Activated CD4-positive, alpha-beta T cell treated with anti-CD3 and anti-CD28 coated beads for 36 hours (primary cell): ENCODE results near the gene PLCXD3. TPM values are rescaled to one million over a fixed set of nuclear protein-coding genes. Genes with fewer than 3 reads are reported as not detected.

ENCODE experiments used
- ATAC-seq: fragments of 200-7000 bp; cut with Tn5 transposase; one replicate; pipeline ENCODE4 v1.10.0; 2021; ENCODE audit warnings: mild to moderate bottlenecking, moderate library complexity
- CTCF ChIA-PET: fragments of 350-600 bp; sonication (Branson Sonifier 250); formaldehyde crosslinking; loops from one replicate; lab custom pipeline; 2021; ENCODE audit warnings: antibody characterized with exemption; lab: Charles Lee
- POLR2A ChIA-PET: fragments of 350-600 bp; sonication (Branson Sonifier 250); formaldehyde crosslinking; loops from one replicate; lab custom pipeline; 2021; ENCODE audit warnings: antibody characterized with exemption, inconsistent platforms; lab: Charles Lee
- DNase-seq: peaks from one replicate; pipeline ENCODE4 v3.0.0-alpha.2; 2020
- H3K27ac Mint-ChIP-seq: one replicate; pipeline ENCODE4 v1.8.0; 2021; ENCODE audit warnings: mixed read lengths
- H3K27me3 Mint-ChIP-seq: one replicate; pipeline ENCODE4 v1.8.0; 2021; ENCODE audit warnings: mixed read lengths
- H3K36me3 Mint-ChIP-seq: one replicate; pipeline ENCODE4 v1.8.0; 2021; ENCODE audit warnings: low read depth, mixed read lengths
- H3K4me1 Mint-ChIP-seq: one replicate; pipeline ENCODE4 v1.8.0; 2021; ENCODE audit warnings: mixed read lengths
- H3K4me3 Mint-ChIP-seq: one replicate; pipeline ENCODE4 v1.8.0; 2021; ENCODE audit warnings: mild to moderate bottlenecking, moderate library complexity, mixed read lengths
- H3K9me3 Mint-ChIP-seq: one replicate; pipeline ENCODE4 v1.8.0; 2021; ENCODE audit warnings: low read depth, mixed read lengths
- intact Hi-C, 2 experiments: fragments of 100-400 bp; cut with DNase I in 1 of 2; cut with micrococcal nuclease in 1 of 2; formaldehyde crosslinking; loops; one replicate each; pipeline versions ENCODE4 v1.14.2 to v1.15.1; 2022 to 2024; cut with DNase I, micrococcal nuclease
- total RNA-seq, 2 experiments: library from RNA; stranded (reverse); gene quantifications; one replicate each; pipeline ENCODE4 v1.2.3, GENCODE V29; 2021

PLCXD3 gene
- total RNA-seq, 2 experiments from 2014 or later: not detected

DNA sequence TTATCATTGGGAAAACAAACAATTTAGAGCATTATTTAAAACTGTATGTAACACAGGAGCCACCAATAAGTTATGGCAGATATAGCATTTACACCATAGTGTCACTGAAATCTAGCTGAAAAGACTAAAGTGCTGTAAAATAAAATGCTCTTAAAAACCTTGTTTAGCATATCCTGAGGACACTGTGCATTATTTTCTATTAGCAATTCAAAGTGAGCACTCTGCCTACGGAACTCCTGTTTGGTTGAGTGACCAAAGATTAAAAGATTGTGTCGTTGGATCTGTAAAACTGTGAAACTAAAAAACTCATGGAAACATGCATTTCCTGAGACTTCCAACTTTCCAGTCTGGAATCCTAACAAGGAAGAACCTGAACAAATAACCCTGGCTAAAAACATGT is 201.1 kb downstream of the PLCXD3 start:
- DNase-seq: no peak
- Mint-ChIP-seq H3K27me3 (no peaks in the 10 kb centered on the region), H3K36me3 (no peaks in the 10 kb centered on the region), H3K4me1 (no peaks in the 10 kb centered on the region), H3K9me3 (no peaks in the 10 kb centered on the region), H3K27ac (no peak overlapping the region), H3K4me3 (no peak overlapping the region)
- ATAC-seq: no peak
- POLR2A ChIA-PET: no interaction called here
- intact Hi-C loops: no loop called here
- CTCF ChIA-PET: no interaction called here

DNA sequence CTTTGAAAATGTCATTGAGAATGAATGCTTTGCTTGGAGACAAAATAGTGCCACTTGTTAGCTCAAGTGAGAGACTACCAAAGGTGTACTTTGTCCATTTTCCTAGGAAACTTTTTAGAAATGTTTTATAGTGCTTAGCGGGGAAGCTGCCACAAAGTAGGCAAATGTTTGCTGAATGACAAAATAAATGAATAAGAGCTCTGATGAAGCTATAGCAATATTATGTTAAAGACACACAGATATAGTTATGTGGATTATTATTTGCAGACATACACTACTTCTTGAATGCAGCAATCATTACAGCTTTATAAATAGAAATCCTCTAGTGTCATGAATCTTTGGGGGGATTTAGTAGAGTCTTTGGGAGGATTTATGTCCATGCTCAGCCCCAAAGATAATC is 204.4 kb downstream of the PLCXD3 start:
- ChIA-PET POLR2A (no interaction called here), CTCF (interaction anchor here (0.6 to 0.7 kb wide), 2 partner anchors 39 to 40 kb away, joined by 3 read pairs; no protein-coding TSS in a partner anchor)
- no peak overlapping the region for H3K4me3 Mint-ChIP-seq
- no peaks in the 10 kb centered on the region for H3K9me3 Mint-ChIP-seq
- H3K27ac Mint-ChIP-seq: no peak overlapping the region
- H3K27me3 Mint-ChIP-seq: no peaks in the 10 kb centered on the region
- no peak for DNase-seq
- H3K36me3 Mint-ChIP-seq: no peaks in the 10 kb centered on the region
- no peaks in the 10 kb centered on the region for H3K4me1 Mint-ChIP-seq
- intact Hi-C loops: no loop called here
- no peak for ATAC-seq

DNA sequence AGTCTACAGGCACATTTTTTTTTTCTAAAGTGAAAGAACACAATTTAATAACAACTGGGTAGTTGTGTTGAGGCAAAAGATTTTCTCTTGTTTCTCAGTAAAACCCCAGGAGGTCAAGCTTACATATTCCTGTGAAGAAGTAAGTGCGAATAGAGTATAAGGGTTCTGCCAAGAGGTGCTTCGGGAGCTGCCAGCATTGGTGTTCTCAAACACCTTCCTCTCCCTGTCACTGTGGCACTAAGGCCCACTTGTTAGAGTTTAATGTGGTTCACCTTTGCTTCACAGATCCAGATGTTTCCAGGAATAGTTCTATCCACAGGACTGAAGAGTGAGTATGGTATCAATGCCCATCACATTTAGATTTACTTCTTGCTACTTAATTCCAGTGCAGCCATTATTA is 205.3 kb downstream of the PLCXD3 start:
- no peaks in the 10 kb centered on the region for H3K4me1 Mint-ChIP-seq
- H3K4me3 Mint-ChIP-seq: no peak overlapping the region
- no peaks in the 10 kb centered on the region for H3K9me3 Mint-ChIP-seq
- CTCF ChIA-PET: no interaction called here
- intact Hi-C loops: no loop called here
- no peaks in the 10 kb centered on the region for H3K36me3 Mint-ChIP-seq
- POLR2A ChIA-PET: no interaction called here
- H3K27me3 Mint-ChIP-seq: no peaks in the 10 kb centered on the region
- DNase-seq (no peak), ATAC-seq (no peak)
- H3K27ac Mint-ChIP-seq: no peak overlapping the region

DNA sequence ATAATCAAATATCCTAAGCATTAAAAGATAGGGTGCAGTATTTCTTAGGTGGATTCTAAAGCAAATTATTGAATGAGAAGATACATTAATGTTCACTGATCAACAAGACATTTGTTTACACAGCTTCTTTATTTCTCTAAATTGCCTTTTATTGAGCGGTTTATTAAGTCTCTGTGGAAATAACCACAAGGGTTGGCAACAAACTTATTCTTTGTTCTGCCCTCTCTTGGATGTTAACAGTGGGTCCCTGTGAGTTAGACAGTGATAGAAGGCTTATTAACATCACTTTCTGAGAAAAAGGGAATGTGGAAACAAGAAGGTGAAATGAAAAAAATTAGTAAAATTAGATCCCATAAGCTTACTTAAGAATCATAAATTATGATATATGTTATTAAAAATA is 214.3 kb downstream of the PLCXD3 start:
- Mint-ChIP-seq H3K27ac (no peak overlapping the region), H3K36me3 (no peaks in the 10 kb centered on the region), H3K4me3 (no peak overlapping the region), H3K4me1 (no peaks in the 10 kb centered on the region), H3K9me3 (no peaks in the 10 kb centered on the region), H3K27me3 (no peaks in the 10 kb centered on the region)
- ATAC-seq (no peak), DNase-seq (no peak)
- intact Hi-C loops: no loop called here
- CTCF ChIA-PET: no interaction called here
- POLR2A ChIA-PET: no interaction called here

DNA sequence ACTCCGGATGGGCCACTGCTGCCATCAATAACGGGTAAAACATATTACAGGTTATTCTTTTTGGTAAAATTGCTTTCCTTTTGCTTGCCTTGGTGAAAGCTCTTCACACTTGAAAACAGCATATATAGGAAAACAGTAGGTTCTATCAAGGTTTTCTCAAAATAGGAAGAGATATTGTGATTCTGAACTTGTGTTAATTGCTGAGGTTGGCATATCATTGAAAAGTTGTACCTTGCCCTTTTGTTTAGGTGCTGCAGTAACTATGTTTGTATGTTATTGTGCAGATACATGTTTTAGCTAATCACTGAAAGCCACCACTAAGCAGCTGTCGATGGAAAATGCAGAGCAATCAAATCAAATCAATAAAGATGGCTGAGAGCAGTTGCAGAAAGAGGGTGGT is 219.1 kb downstream of the PLCXD3 start:
- H3K9me3 Mint-ChIP-seq: peaks cover 3% of the 10 kb centered on the region
- H3K27me3 Mint-ChIP-seq: no peaks in the 10 kb centered on the region
- H3K4me1 Mint-ChIP-seq: no peaks in the 10 kb centered on the region
- intact Hi-C loops: no loop called here
- no peak for ATAC-seq
- DNase-seq: no peak
- POLR2A ChIA-PET: no interaction called here
- H3K36me3 Mint-ChIP-seq: no peaks in the 10 kb centered on the region
- CTCF ChIA-PET: interaction anchor here (0.6 kb wide), 1 partner anchor 1954 kb away, joined by 3 read pairs; no protein-coding TSS in a partner anchor
- no peak overlapping the region for H3K4me3 Mint-ChIP-seq
- H3K27ac Mint-ChIP-seq: no peak overlapping the region

DNA sequence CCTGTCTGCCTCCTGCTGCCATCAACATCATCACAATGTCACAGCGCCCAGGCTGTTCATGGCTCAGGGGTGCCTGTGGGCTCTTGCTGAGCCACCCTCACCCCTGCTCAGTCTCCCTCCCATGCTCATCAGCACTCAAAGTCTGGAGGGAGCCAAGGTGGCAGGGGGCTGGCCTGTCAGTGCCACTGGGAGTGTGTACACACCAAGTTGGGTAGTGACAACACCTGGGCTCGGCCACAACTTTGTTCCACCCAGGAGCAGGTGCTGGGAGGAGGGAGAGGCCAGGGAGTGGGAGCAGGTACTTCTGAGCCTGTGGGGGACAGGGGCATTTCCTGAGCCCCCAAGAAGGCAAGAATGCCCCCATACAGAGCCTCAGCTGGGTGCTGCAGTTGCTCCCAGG is 219.6 kb downstream of the PLCXD3 start:
- POLR2A ChIA-PET: no interaction called here
- no peak overlapping the region for H3K27ac Mint-ChIP-seq
- DNase-seq (no peak), ATAC-seq (no peak)
- H3K9me3 Mint-ChIP-seq: peaks cover 3% of the 10 kb centered on the region
- intact Hi-C loops: no loop called here
- no peaks in the 10 kb centered on the region for H3K36me3 Mint-ChIP-seq
- no peaks in the 10 kb centered on the region for H3K27me3 Mint-ChIP-seq
- CTCF ChIA-PET: interaction anchor here (0.6 kb wide), 1 partner anchor 1955 kb away, joined by 3 read pairs; no protein-coding TSS in a partner anchor
- H3K4me3 Mint-ChIP-seq: no peak overlapping the region
- H3K4me1 Mint-ChIP-seq: no peaks in the 10 kb centered on the region

DNA sequence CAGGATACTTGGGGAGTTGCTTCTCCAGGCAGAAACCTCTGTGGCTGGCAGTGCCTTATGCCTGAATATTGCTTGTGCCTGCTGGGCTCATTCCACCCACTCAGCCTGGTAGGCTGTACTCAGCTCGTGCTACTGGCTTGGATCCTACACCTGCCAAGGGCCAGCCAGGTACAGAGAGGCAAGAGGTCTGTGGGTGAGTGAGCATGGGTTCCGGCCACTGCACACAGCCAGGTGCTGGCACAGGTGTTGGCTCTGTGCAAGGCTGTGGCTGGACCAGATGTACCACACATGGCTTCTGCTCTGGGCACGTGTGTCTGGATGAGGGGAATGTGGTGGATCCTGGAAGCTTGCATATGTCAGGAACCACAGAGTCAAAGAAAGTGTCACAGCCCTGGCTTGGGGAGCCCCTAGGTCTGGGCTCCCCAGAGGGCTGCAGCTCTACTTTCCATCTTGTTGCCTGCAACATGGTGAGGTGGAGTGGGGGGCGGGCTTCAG is 220.4 kb downstream of the PLCXD3 start:
- ATAC-seq: no peak
- Mint-ChIP-seq H3K27ac (no peak overlapping the region), H3K9me3 (peaks cover 3% of the 10 kb centered on the region), H3K4me3 (no peak overlapping the region), H3K4me1 (no peaks in the 10 kb centered on the region), H3K27me3 (no peaks in the 10 kb centered on the region), H3K36me3 (no peaks in the 10 kb centered on the region)
- CTCF ChIA-PET: no interaction called here
- DNase-seq: no peak
- POLR2A ChIA-PET: no interaction called here
- intact Hi-C loops: no loop called here

DNA sequence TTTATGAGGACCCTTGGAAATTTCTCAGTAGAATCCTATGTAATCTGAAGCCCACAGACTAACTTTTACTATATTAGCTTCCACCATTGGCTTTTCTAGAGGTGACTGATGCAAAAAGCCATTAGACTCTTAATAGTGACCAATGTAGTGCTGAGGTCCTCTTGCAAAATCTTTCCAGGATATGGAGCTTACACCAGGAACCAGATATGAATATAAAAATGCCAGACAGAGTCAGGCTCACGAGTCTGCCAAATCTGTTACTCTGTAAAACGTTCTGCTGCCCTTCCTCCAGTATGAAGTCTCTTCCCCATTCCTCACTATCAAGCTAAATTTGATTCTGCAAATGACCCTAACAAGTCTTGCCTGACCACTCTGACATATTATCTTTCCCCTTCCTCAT is 223.7 kb downstream of the PLCXD3 start:
- DNase-seq: no peak
- Mint-ChIP-seq H3K4me3 (no peak overlapping the region), H3K27me3 (peaks cover 5% of the 10 kb centered on the region), H3K36me3 (no peaks in the 10 kb centered on the region), H3K27ac (no peak overlapping the region), H3K9me3 (peaks cover 3% of the 10 kb centered on the region), H3K4me1 (no peaks in the 10 kb centered on the region)
- intact Hi-C loops: no loop called here
- no peak for ATAC-seq
- POLR2A ChIA-PET: no interaction called here
- CTCF ChIA-PET: no interaction called here

DNA sequence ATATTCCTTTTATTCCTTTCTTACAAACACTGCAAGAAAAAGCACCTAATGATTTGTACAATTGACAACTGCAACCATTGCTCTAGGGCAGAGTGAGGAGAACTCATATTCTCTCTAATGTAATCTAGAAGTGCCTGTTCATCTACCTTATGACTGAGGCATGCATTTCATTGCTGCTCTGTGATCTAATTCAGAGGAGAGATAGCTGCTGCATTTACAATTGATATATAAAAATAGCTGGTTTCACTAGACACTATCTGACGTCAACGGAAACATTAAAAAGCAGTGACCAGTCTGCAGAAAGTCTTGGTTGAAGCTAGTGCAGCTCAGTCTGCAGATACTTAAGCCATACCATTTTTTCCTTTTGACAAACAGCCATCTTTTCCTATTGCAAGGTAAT is 224.2 kb downstream of the PLCXD3 start:
- no peak for ATAC-seq
- peaks cover 3% of the 10 kb centered on the region for H3K9me3 Mint-ChIP-seq
- H3K36me3 Mint-ChIP-seq: no peaks in the 10 kb centered on the region

DNA sequence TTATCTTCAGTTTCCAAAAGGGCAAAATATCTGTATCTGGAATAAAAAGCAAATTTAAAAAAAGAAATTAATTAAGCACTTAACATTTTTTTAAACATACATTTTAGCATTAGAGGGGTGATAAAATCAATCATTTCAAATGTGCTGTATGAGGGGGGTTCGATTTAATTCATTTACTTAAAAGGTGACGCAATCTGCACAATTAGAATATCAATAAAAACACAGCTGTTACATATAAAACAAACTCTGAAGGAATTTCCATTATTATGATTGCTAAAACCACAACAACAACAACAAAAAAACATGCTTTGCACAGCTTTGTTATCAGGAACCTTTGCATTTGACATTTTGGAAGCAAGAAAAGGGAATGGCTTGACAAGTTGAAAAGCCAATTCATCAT is 225.5 kb downstream of the PLCXD3 start:
- H3K4me3 Mint-ChIP-seq: no peak overlapping the region
- H3K36me3 Mint-ChIP-seq: no peaks in the 10 kb centered on the region
- CTCF ChIA-PET: no interaction called here
- POLR2A ChIA-PET: no interaction called here
- H3K27ac Mint-ChIP-seq: no peak overlapping the region
- no peak for DNase-seq
- no peaks in the 10 kb centered on the region for H3K4me1 Mint-ChIP-seq
- H3K27me3 Mint-ChIP-seq: peaks cover 7% of the 10 kb centered on the region
- intact Hi-C loops: no loop called here
- no peak for ATAC-seq
- H3K9me3 Mint-ChIP-seq: peaks cover 3% of the 10 kb centered on the region

More for the DNA sequence above, 224.2 kb downstream of the PLCXD3 start:
- ChIA-PET CTCF (no interaction called here), POLR2A (no interaction called here)
- H3K4me3 Mint-ChIP-seq: no peak overlapping the region
- intact Hi-C loops: no loop called here
- no peaks in the 10 kb centered on the region for H3K4me1 Mint-ChIP-seq
- H3K27me3 Mint-ChIP-seq: peaks cover 7% of the 10 kb centered on the region
- H3K27ac Mint-ChIP-seq: no peak overlapping the region
- DNase-seq: no peak

DNA sequence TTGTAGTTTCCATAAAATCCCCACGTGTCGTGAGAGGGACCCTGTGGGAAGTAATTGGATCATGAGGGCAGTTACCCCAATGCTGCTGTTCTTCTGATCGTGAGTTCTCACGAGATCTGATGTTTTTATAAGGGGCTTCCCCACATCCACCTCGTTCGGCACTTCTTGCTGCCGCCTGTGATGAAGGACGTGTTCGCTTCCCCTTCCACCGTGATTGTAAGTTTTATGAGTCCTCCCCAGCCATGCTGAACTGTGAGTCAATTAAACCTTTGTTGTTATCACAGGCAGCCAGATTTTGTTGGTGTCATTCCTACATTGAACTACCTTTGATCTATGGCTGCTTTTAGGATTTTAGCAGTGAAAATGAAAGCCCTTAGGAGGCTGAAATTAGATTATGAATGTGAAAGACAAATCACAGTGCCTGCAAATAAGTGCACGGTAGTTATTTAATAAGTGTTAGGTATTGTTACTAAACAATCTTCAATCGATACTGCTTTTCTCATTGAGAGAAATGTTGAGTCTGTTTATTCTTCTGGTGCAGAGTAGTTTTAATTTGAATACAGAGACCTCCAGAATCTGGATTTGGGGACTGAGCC is 229.1 kb downstream of the PLCXD3 start:
- Mint-ChIP-seq H3K4me3 (no peak overlapping the region), H3K27ac (no peak overlapping the region), H3K36me3 (no peaks in the 10 kb centered on the region), H3K4me1 (no peaks in the 10 kb centered on the region), H3K9me3 (no peaks in the 10 kb centered on the region), H3K27me3 (peaks cover 7% of the 10 kb centered on the region)
- ATAC-seq (no peak), DNase-seq (no peak)
- ChIA-PET POLR2A (no interaction called here), CTCF (no interaction called here)
- intact Hi-C loops: no loop called here

DNA sequence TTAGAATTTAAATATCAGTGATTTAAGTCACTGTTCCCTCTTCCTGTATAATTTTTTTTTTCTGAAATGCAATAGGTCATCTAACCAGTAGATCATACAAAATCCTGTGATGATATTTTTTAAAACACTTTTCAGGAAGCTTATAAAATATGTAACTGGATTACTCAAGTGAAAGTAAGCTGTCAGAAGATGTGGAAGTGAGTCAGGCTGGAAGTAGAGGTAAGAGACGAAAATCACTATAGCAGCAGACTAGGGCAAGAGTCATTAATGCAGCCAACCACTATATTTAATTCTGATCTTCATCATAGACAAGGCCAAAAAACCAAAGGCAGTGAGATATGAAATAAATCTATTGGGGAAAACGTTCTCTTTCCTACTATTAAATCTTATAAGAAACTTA is 231.4 kb downstream of the PLCXD3 start:
- Mint-ChIP-seq H3K27ac (no peak overlapping the region), H3K4me3 (no peak overlapping the region), H3K27me3 (peaks cover 9% of the 10 kb centered on the region), H3K9me3 (no peaks in the 10 kb centered on the region), H3K4me1 (no peaks in the 10 kb centered on the region), H3K36me3 (no peaks in the 10 kb centered on the region)
- POLR2A ChIA-PET: no interaction called here
- DNase-seq (no peak), ATAC-seq (no peak)
- CTCF ChIA-PET: interaction anchor here (0.7 to 1.0 kb wide), 4 partner anchors 9 to 1627 kb away, joined by 3 to 5 read pairs (median 3); no protein-coding TSS in a partner anchor
- intact Hi-C loops: no loop called here
